Measurements from ENCODE around the gene NR6A1.
"Not testable (repeated sequence)": the region's sequence is repeated elsewhere in the genome, so short reads cannot be mapped to it uniquely, and the experiment has no call there.

NR6A1 gene

DNA sequence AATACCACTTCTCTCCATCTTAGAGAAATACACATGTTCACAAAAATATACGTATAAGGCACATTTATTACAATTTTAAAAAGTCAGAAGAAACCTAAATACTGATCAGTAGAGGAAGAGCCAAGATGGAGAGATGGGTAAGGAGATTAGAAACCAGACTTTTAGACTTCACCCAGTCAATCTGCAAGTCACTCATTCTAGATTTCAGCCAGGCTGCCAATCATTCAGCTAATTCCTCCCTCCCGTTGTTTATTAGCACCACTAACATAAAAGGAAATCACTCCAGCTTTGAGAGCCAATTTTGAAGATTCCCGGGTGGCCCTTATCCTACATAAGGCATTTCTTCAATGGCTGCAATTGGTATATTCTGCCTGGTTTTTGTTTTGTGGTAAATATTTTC, 154.2 kb downstream of the NR6A1 start:
- DNase-seq (ENCODE audit: low read depth in 2 of 2), result no peak

DNA sequence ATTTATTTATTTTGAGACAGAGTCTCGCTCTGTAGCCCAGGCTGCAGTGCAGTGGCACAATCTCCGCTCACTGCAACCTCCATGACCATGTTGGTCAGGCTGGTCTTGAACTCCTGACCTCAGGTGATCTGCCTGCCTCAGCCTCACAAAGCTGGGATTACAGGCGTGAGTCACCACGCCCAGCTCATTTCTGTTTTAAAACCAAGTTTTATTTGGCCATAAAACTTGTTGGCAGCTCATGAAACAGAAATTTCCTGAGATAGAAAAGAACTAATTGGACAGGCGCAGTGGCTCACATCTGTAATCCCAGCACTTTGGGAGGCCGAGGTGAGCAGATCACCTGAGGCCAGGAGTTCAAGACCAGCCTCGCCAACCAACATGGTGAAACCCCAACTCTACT, 155.3 kb downstream of the NR6A1 start:
- DNase-seq (ENCODE audit: low read depth in 2 of 2), result not testable (repeated sequence)

DNA sequence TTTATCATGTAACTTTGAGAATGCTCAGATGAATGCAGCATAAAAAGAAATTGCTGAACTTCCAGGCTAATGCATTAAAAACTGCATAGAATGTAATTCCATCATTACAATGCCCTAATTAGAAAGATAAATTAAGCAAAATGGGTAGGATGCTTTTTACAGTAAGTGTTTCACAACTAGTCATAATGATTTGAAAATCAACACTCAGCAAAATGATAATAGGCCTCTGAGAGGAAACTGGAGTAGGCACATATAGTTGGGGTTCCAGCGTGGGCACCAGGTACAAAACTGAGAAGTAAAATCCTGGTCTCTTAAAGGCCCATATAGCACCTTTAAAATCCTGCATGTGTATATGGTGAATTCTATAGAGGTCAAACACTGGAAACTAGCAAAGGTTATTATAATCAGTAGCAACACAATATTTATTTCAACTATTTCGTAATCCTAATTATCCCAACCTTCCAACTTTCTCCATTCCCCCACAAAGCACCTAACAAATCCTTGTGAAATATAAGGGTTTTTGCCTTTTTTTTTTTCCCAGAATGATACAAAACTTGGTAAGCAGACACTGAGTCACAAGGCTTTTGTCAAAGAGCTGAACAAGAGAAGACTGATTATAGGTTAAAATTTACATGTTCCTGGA, 155.9 kb downstream of the NR6A1 start:
- DNase-seq (ENCODE audit: low read depth in 2 of 2), result no peak

DNA sequence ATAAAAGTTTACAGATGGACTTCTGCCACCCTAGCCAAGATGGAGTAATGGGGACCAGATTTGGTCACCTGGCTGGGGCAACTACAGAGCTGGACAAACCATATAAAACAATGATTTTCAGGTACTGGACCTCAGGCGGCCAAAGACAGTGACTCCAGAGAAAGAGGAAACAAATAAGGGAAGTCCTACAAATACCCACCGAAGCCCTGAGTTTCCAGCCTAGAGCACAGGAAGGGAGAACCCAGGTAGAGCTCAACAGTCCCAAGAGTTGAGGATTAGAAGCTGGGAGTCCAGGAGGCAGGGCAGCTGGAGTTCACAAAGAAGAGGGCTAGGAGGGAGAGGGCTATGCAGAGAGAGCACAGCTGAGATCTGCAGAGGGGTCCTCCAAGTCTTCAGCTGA, 157.3 kb downstream of the NR6A1 start:
- DNase-seq (ENCODE audit: low read depth in 2 of 2), result no peak

DNA sequence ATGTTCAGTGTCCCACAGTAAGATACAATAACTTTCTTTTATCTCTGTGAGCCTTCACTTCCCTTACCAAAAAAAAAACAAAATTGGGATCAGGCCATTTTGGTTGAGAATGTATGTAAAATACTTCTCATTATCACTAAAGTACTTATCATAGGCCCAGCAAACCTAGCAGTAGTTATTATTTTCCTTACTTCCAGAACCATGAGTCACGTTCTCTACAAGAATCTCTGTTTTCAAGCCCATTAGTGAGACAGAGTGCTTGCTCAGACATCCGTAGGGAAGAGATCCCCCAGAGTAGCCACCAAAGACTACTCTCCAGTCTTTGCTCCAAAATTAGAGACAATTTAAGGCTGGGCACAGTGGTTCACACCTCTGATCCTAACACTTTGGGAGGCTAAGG, 160.0 kb downstream of the NR6A1 start:
- no peak for DNase-seq (ENCODE audit: low read depth in 2 of 2)

DNA sequence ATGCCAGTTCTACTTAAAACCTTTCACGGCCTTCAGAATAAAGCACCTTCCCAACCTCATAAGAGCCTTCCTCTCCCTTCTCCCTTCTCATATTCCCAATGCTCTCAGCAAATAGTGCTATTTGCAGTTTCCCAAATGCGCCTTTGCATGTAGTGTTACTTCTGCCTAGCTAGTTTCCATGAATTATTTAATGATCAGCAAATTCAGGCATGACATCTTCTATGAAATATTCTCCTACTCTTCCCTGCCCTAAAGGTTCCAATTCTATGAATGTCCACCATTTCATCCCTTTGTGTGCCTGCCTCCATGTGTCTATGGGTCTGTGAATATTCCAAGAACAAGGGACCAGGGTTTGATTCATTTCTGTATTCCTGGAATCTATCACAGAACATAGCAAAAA, 165.1 kb downstream of the NR6A1 start:
- no peak for DNase-seq (ENCODE audit: low read depth in 2 of 2)

DNA sequence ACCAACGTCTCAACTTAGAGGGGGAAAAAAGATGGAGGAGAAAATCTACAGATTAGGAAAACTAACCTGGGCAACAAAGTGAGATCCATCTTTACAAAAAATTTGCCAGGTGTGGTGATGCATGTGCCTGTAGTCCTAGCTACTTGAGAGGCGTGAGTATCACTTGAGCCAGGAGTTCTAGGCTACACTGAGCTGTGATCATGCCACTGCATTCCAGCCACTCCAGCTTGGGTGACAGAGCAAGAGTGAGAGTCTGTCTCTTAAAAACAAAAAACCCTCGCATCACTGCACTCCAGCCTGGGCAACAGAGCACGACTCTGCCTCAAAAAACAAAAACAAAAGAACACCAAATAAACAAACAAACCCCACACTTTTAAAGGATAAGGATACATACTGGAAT, 165.9 kb downstream of the NR6A1 start:
- DNase-seq (ENCODE audit: low read depth in 2 of 2), result no peak

DNA sequence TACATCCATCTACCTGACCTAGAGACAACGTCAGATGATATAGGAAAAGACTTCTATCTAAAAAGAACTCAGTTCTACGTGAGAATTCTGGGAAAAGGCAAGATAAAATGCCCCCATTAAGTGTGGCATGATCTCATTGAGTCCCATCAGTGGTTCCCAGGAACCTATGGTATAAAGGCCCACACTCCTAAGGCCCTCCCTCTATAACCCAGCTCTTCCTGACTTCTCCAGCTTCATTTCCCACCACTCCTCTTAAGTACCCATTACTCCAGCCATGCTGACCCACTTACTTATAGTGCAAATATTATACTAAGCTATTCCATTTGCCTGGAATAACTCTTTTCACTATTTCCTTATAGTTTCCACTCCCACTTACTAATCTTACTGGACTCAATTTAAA, 168.5 kb downstream of the NR6A1 start:
- no peak for DNase-seq (ENCODE audit: low read depth in 2 of 2)

DNA sequence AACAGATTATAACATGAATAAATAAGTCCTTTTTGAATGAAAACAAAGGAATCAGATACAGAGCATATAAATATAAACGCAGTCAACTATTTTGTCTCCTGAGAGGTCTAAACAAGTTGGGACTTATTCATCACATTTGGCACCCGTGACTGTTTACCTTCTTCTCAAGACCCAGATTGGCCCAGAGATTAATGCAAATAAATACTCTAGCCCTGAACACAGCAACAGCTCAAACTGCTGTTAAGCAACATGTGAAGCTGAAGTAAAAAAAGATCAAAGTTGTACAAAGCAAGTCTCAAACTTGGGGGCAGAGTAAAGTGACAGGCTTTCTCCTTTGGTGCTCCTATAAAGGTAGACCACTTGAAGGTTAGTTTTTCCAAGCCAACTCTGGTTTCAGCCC, 168.9 kb downstream of the NR6A1 start:
- no peak for DNase-seq (ENCODE audit: low read depth in 2 of 2)

DNA sequence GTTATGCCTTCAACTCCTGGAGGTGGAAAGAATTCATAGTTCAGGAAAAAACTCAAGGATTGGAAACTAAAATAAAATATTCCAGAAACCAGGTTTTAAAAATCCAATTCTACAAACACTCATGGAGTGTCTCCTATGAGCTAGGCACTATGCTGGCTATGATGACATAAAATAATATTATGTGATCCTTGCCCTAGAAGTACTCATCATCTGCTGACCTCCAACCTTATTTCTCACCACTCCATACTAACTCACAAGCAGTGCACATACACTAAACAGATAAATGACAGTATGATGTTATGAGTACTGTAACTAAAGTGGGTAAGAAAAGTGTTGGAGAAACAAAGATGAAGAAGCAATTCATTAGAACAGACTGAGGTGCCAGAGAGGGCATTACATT, 170.7 kb downstream of the NR6A1 start:
- DNase-seq (ENCODE audit: low read depth in 2 of 2), result no peak

DNA sequence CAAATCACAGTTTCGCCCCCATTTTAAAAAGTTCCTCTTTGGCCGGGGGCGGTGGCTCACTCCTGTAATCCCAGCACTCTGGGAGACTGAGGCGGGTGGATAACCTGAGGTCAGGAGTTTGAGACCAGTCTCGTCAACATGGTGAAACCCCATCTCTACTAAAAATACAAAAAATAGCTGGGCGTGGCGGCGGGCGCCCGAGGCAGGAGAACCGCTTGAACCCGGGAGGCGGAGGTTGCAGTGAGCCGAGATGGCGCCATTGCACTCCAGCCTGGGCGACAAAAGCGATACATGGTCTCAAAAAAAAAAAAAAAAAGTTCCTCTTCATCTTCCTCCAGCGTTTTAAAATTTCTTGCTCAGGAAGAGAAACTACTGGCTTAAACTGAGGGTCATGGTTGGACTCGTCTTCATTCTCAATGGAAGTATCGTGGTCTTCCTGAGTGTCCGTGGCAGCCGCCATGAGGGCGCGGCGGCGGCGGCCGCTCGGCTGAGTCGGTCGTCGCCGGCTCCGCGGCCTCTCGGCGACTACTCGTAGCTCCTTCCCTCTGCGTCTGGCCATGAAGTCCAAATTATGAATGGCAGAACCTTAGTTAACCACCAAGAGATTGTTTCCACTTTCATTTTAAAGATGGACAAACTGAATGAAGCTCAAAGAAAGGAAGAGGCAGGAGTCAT, 171.9 kb downstream of the NR6A1 start:
- DNase-seq (ENCODE audit: low read depth in 2 of 2), result no peak

DNA sequence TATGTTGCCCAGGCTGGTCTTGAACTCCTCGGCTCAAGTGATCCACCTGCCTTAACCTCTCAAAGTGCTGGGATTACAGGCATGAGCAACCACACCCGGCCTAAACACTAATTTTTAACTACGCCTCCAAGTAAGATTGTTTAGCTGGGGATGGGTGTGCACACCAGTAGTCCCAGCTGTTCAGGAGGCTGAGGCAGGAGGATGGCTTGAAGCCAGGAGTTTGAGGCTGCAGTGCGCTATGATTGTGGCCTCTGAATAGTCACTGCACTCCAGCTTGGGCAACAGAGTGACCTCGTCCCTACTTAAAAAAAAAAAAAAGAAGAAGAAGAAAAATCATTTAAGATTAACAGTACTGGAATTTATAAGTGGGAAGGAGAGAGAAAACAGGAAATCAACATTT, 173.1 kb downstream of the NR6A1 start:
- DNase-seq (ENCODE audit: low read depth in 2 of 2), result no peak

DNA sequence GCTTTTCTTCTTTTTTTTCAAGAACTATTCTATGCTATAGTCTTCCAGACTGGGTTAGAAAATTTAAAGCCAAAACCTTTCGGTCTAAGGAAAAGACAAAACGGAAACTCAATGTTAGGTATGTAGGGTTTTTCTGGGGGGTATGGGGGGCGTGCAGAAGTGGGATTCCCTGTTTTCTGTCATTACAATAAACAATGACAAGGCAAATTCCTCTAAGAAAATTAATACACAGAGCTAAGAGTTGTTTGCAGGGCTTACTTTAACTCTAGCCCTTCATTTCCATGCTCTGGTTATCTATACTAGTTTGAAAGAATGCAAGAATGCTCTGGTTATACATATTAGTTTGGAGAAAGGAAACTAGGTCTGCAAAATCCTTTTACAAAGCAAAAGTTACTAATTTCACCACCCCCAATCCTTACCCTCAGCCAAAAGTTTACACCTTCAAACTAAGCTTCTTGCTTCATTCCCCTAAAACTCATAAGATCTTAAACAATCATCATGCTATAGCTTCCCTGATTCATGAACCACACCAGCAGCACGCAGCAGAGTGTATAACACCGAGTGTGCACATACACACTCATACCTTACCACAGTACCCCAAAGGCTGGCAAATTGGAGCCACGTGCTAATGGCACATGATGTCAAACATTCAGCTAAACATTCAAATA, 174.8 kb downstream of the NR6A1 start:
- DNase-seq (ENCODE audit: low read depth in 2 of 2), result no peak

DNA sequence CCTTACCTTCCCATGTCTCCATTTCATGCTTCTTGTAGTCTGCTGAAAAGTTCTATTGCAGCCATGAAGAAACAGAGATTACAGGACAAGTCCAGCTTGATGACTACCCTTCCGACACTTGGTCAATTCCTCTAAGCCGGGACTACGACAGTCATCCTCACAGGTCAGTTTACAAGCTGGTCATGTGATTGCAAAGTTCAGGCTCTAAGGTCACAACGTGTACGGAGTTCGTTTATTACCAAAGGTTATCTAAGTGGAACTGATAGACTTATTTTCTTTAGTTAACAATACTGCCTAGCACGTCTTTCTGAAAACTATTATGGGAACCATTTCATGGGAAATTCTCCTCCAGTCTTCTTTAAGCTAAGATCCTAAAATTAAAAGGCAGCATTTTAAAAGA, 175.4 kb downstream of the NR6A1 start:
- DNase-seq (ENCODE audit: low read depth in 2 of 2), result no peak

DNA sequence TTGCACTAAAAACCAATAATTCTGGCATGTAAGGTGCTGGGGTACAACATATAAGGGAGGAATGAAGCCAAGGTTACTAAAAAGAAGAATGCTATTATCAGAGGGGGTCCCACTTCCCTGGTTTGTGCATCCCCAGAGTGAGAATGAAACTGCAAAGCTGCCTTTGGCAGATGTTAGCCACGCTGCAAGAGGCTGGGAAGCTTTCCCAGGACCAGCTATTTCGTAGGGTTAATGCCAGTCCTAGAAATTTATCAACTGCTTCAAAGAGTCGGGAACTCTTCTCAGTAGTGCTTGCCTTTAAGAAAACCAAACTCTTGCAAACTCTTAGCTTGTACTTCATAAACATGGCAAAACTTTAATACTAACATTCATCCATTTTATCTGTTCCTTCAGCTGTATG, 176.4 kb downstream of the NR6A1 start:
- no peak for DNase-seq (ENCODE audit: low read depth in 2 of 2)

DNA sequence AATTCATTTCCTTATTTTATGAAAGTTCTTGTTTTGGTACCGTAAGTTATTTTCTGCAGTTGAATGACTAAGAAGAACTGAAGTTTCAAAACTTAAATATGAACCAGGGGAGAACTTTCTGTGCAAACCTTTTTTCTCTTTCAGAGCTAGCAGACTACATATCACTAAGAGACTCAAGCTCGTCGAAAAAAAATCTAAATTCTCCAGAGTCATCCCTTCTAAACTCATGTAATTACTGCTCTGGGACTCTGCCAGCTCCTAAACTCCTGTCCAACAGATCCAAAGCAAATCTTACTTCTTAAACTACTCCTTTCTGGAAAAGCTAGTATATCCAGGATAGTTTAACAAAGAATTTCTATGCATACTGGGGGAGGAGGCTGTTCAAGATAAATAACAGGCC, 176.9 kb downstream of the NR6A1 start:
- DNase-seq (ENCODE audit: low read depth in 2 of 2), result no peak

DNA sequence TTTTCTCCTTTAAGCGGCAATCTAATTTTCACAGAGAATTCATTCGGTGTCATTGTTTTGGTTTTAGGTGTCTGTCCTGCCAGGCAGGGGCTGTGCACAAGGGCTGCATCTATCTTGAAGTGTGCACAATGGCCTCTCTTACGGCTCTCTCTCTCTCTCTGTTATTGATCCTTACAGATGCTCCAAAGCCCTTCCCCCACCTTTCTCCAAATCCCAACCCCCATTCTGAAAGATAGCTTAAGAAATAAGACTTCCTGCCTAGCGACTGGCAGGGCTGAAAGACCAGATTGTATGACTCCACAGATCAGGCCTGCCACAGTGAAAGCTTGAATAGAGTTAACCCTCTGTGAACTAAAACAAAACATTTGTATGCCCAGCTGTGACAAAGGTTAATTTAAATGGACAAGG, 177.5 kb downstream of the NR6A1 start:
- DNase-seq (ENCODE audit: low read depth in 2 of 2), result no peak

DNA sequence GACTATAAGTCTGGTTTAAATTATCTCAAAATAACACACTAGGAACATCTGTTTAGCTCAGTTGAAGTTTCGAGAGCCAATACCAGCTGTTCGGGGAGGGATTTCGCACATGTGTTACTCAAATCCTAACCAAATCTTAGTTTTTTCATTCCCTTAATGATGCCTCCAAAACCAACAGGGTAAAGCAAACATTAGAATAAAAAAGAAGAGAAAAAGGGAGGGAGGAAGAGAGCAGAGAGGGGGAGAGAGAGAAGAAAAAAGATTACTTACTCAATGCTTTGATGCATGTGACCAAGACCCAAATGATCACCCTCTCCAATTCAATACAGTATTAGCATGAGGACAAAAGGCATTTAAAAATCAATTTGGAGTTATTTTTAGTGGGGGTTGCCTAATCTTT, 177.9 kb downstream of the NR6A1 start:
- no peak for DNase-seq (ENCODE audit: low read depth in 2 of 2)

DNA sequence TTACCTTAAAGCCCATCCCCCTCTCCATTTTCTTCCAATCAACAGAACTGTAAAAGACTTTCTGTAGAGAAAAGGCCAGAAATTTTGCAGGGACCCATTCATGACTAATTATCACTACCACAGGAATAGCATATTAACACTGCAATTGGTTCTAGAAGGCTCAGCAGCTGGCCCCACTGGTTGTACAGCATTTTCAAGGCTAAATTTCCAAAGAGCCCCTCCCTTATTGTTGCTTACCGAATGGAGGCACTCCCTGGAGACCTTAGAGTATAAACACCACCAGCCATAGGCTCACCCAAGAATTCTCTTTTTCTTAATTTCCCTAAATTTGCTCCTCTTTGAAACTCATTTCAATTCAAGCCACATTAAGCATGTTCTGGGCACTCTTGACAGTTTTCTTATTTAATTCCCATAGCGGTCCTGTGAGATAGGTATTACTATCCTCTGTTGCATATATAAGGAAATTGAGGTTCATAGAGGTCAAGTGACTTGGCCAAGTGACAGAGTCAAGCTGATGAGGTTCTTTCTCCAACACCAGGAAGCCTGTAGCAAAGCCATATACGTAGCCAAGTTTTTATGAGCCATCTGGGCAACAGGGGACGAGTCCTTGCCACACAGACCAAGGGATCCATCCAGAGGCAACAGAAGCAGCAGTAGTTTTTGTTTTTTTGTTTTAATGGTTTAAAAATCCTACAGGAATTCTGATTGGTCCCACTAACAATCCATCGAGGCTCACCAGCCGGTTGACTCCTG, 180.0 kb downstream of the NR6A1 start:
- DNase-seq (ENCODE audit: low read depth in 2 of 2), result no peak

DNA sequence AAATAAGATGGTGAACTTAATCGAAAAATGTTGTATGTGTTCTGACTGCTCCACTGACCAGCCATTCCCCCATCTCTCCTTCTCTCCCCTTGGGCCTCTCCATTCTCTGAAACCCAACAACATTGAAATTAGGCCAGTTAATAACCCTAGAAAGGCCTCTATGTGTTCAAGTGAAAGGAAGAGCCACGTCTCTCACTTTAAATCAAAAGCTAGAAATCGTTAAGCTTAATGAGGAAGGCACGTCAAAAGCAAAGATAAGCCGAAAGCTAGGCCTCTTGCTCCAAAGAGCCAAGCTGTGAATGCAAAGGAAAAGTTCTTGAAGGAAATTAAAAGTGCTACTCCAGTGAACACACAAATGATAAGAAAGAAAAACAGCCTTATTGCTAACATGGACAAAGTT, 186.5 kb downstream of the NR6A1 start:
- no peak for DNase-seq (ENCODE audit: low read depth in 2 of 2)

DNA sequence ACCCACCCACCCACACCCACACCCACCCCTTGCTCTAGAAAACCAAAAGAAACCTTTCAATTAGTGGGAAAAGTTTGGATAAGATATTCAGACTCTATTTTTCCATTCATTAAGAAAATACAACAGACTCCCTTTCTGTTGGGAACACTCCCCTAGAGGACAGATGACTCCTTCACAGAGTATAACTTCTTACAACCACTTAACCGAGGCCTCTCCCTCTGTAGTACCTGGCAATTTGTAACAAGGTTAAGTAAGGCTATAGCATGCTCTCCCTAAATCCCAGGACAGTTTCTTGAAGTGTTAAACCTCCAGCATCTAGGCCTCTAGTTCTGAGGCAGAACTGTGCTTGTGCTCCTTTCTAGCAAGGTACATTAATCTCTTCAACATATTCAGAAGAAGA, 188.0 kb downstream of the NR6A1 start:
- no peak for DNase-seq (ENCODE audit: low read depth in 2 of 2)

DNA sequence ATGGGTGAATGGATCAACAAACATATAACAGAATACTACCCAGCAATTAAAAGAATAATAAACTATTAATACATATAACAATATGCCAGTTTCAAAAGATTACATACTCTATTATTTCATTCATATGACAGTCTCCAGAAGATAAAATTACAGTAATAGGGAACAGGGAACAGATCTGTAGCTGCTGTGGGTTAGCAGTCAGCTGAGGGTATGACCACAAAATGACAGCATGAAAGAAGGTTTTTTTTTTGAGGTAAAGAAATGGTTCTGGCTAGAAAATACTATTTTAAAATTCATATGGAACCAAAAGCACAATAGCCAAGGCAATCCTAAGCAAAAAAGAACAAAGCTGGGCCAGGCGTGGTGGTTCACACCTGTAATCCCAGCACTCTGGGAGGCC, 190.9 kb downstream of the NR6A1 start:
- DNase-seq (ENCODE audit: low read depth in 2 of 2), result no peak

DNA sequence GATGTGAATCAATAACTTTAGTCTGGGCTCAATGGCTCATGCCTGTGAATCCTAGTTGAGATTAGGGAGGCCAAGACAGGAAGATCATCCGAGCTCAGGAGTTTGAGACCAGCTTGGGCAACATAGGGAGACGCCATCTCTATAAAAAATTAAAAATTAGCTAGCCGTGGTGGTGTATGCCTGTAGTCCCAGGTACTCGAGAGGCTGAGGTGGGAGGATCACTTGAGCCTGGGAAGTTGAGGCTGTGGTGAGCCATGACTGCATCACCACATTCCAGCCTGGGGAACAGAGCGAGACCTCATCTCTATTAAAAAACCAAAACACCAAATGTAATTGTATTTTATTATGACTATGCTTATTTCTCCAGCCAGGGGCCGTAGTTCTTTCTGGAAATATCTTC, 194.4 kb downstream of the NR6A1 start:
- DNase-seq (ENCODE audit: low read depth in 2 of 2), result no peak

All from stimulated activated CD4-positive, alpha-beta T cell treated with anti-CD3 and anti-CD28 coated beads, Interleukin-12 subunit alpha, Interleukin-12 subunit beta, amount 100 ng/mL, for 24 hours (primary cell).